ENCODE measurements around the gene GAL3ST2. TPM values are rescaled to one million over a fixed set of nuclear protein-coding genes. Genes with fewer than 3 reads are reported as not detected.

The GAL3ST2 gene
- polyA plus RNA-seq, 1 of the 3 experiments (the other 2 are of a cell fraction) = 0.15 TPM

- Histone ChIP-seq H3F3A (replicated peaks; ENCODE audit: insufficient read depth) (no peaks in the 10 kb centered on the region), H3K4me2 (no peak overlapping the region), H3K4me3 (ENCODE audit: low read depth in 2 of 2, low read length in 1 of 2) (no peak overlapping the region), H3K9me2 (no peaks in the 10 kb centered on the region), H3K4me1 (ENCODE audit: control insufficient read depth in 1 of 2, insufficient read depth in 2 of 2, low read depth in 1 of 2, low read length in 1 of 2) (peaks cover 20 to 23% of the 10 kb centered on the region in 2 experiments; a peak in 2 of 4 replicates), H3K36me3 (replicated peaks in 1 of 2; ENCODE audit: control insufficient read depth in 1 of 2, insufficient read depth in 2 of 2, low read length in 1 of 2) (no peaks in the 10 kb centered on the region), H4K20me1 (ENCODE audit: insufficient read depth) (no peaks in the 10 kb centered on the region), H2AFZ (ENCODE audit: low read depth) (no peak overlapping the region), H3K27me3 (ENCODE audit: insufficient read depth) (no peaks in the 10 kb centered on the region), H3K9me3 (no peaks in the 10 kb centered on the region), H3K79me2 (ENCODE audit: insufficient read depth) (no peaks in the 10 kb centered on the region), H3K9ac (no peak overlapping the region), H3K27ac (ENCODE audit: low read depth in 2 of 2, low read length in 1 of 2) (no peak overlapping the region)
- CTCF ChIA-PET = interaction anchor here (1.1 to 1.9 kb wide), 3 partner anchors 10 to 107 kb away, joined by 3 to 6 read pairs (median 5); no protein-coding TSS in a partner anchor
- no peak for TF ChIP-seq CHD2 (IDR thresholded peaks at IDR 0.05; ENCODE audit: low read length, partially characterized antibody)
- TF ChIP-seq IRF3 (IDR thresholded peaks at IDR 0.05; ENCODE audit: low read depth, low read length) = no peak
- no peak for TF ChIP-seq YY1 (IDR thresholded peaks at IDR 0.05; ENCODE audit: low read depth)
- no peak for TF ChIP-seq TEAD4 (IDR thresholded peaks at IDR 0.05; ENCODE audit: borderline replicate concordance, insufficient read depth)
- POLR2A ChIA-PET = no interaction called here
- 89% methylated on average over 10 of the region's 12 CpGs for WGBS (ENCODE audit: low lambda C conversion rate)
- DNase-seq = no peak
Observed at GRCh38 chr2:241770936-241771285, 5.7 kb upstream of the GAL3ST2 start.

GRCh38 chr2:241771286-241772062 lies 5.1 kb upstream of the GAL3ST2 start:
- Histone ChIP-seq H2AFZ (ENCODE audit: low read depth) (no peak overlapping the region), H3K79me2 (ENCODE audit: insufficient read depth) (no peaks in the 10 kb centered on the region), H3F3A (replicated peaks; ENCODE audit: insufficient read depth) (no peaks in the 10 kb centered on the region), H3K4me2 (no peak overlapping the region), H3K36me3 (replicated peaks in 1 of 2; ENCODE audit: control insufficient read depth in 1 of 2, insufficient read depth in 2 of 2, low read length in 1 of 2) (no peaks in the 10 kb centered on the region), H3K9me3 (no peaks in the 10 kb centered on the region), H4K20me1 (ENCODE audit: insufficient read depth) (no peaks in the 10 kb centered on the region), H3K4me1 (ENCODE audit: control insufficient read depth in 1 of 2, insufficient read depth in 2 of 2, low read depth in 1 of 2, low read length in 1 of 2) (peaks cover 20 to 23% of the 10 kb centered on the region in 2 experiments; a peak in 2 of 4 replicates), H3K27ac (ENCODE audit: low read depth in 2 of 2, low read length in 1 of 2) (no peak overlapping the region), H3K27me3 (ENCODE audit: insufficient read depth) (no peaks in the 10 kb centered on the region), H3K4me3 (ENCODE audit: low read depth in 2 of 2, low read length in 1 of 2) (no peak overlapping the region), H3K9ac (no peak overlapping the region), H3K9me2 (no peaks in the 10 kb centered on the region)
- no peak for TF ChIP-seq SIN3A (IDR thresholded peaks at IDR 0.05; ENCODE audit: borderline replicate concordance, low read depth, low read length)
- no peak for TF ChIP-seq GATA2 (CRISPR knock-in tag; IDR thresholded peaks at IDR 0.05)
- TF ChIP-seq EZH2phosphoT487 (IDR thresholded peaks at IDR 0.05; ENCODE audit: borderline replicate concordance, low read depth) = no peak
- TF ChIP-seq MXI1 (IDR thresholded peaks at IDR 0.05; ENCODE audit: low read depth, low read length) = no peak
- TF ChIP-seq NRF1 (IDR thresholded peaks at IDR 0.05; ENCODE audit: low read depth, low read length) = no peak
- TF ChIP-seq POLR2AphosphoS5 (IDR thresholded peaks at IDR 0.05; ENCODE audit: low read depth, low read length) = no peak
- no peak for TF ChIP-seq NFIC (IDR thresholded peaks at IDR 0.05; ENCODE audit: borderline replicate concordance)
- CTCF ChIA-PET = interaction anchor here (1.1 to 1.9 kb wide), 4 partner anchors 10 to 107 kb away, joined by 3 to 6 read pairs (median 4); no protein-coding TSS in a partner anchor
- 95% methylated on average over 34 of the region's 38 CpGs for WGBS (ENCODE audit: low lambda C conversion rate)
- peak; percentile 41 for DNase-seq
- POLR2A ChIA-PET = no interaction called here
